Heart right ventricle (tissue), 16 donors: ENCODE measurements around the gene MACROD2. TPM values are rescaled to one million over a fixed set of nuclear protein-coding genes. Genes with fewer than 3 reads are reported as not detected.

Source experiments
- ATAC-seq, 8 donors: fragments of 200-7000 bp; cut with Tn5 transposase; one replicate each; pipeline ENCODE4 v1.9.1; 2020; ENCODE audit warnings: mild to moderate bottlenecking in 8 of 8, moderate library complexity in 8 of 8, moderate number of reproducible peaks in 1 of 8
- DNase-seq, 2 donors: peaks; one replicate each; pipeline ENCODE4 v3.0.0-alpha.2; 2020
- H3K27ac ChIP-seq, 10 donors: fragments of 200-600 bp; sonication (generic) in 2 of 10; one replicate each; pipeline versions ENCODE4 v1.5.0 to v1.8.0; 2020 to 2022; ENCODE audit warnings: mild to moderate bottlenecking in 3 of 10
- H3K27me3 ChIP-seq, 7 donors: fragments of 200-600 bp; one replicate each; pipeline ENCODE4 v1.8.0; 2021 to 2022; ENCODE audit warnings: mild to moderate bottlenecking in 2 of 7
- H3K36me3 ChIP-seq, 9 donors: fragments of 200-600 bp; sonication (generic) in 1 of 9; one replicate each; pipeline versions ENCODE4 v1.5.0 to v1.8.0; 2020 to 2022; ENCODE audit warnings: mild to moderate bottlenecking in 2 of 9
- H3K4me1 ChIP-seq, 9 donors: fragments of 200-600 bp; sonication (generic) in 1 of 9; one replicate each; pipeline versions ENCODE4 v1.5.0 to v1.8.0; 2020 to 2022; ENCODE audit warnings: mild to moderate bottlenecking in 4 of 9
- H3K4me3 ChIP-seq, 10 donors: fragments of 200-600 bp; sonication (generic) in 2 of 10; one replicate each; pipeline versions ENCODE4 v1.5.0 to v1.8.0; 2020 to 2022; ENCODE audit warnings: mild to moderate bottlenecking in 7 of 10, moderate library complexity in 2 of 10
- H3K9me3 ChIP-seq, 11 donors: fragments of 200-600 bp in 10 of 11; sonication (generic) in 2 of 11; one replicate each; pipeline versions ENCODE4 v1.5.0 to v1.8.0; 2013 to 2022; ENCODE audit warnings: mild to moderate bottlenecking in 2 of 11, control low read depth in 1 of 11, moderate library complexity in 1 of 11
- WGBS, 2 donors: extraction: QIAGEN DNeasy Blood & Tissue Kit; methylation state at CpG; one replicate each; pipeline ENCODE4 v1.1.7; 2013; ENCODE audit warnings: inconsistent platforms in 1 of 2; 5-methylcytosine and 5-hydroxymethylcytosine counted together
- intact Hi-C, 10 donors: fragments of 100-400 bp; cut with DNase I; formaldehyde crosslinking; loops; one replicate each; pipeline versions ENCODE4 v1.11.1 to v1.14.2; 2022
- polyA plus RNA-seq, 2 donors: library from polyadenylated mRNA; stranded (reverse); fragments of 200-250 nt; gene quantifications; one replicate each; pipeline ENCODE4 v1.2.3, GENCODE V29; 2013
- total RNA-seq, 10 donors: library from RNA; stranded (reverse); fragmentation: NEBNext Ultra II Directional in 3 of 10; extraction: Animal tissue kit (Norgen Biotek cat#: 25700) in 3 of 10; gene quantifications; one replicate each; pipeline versions ENCODE4 v1.2.1 to v1.2.4, GENCODE V29; 2021 to 2023
- TF ChIP-seq, protein P1 (sequence below), 9 donors: fragments of 200-600 bp; sonication (generic) in 2 of 9; IDR thresholded peaks; one replicate each; pipeline versions ENCODE4 v1.5.0 to v1.8.0; 2021 to 2022; ENCODE audit warnings: antibody characterized with exemption in 9 of 9, mild to moderate bottlenecking in 5 of 9, moderate library complexity in 1 of 9
- donor health status: Arrhythmogenic right ventricular cardiomyopathy.
- donor health status: ischemic (EF 13 %, LVEDD 7.1; RV severe dilation, severe dysfunction).
- donor health status: healthy with polysubstance abuse.
- donor health status: DM: no; HTN: yes; CAD: no.
- donor health status: DM: no; HTN: no; CAD: no.
- donor health status: ischemic (EF 25% LVEDD 6.9; RV normal size, moderate dysfunction).
- donor health status: ischemic (EF 25% LVEDD 5.7; RV mildly dilated, moderate dysfunction).
- donor health status: healthy.
- donor health status: DM: yes; HTN: yes; CAD: no.
- donor health status: Ischemic cardiomyopathy.
- donor health status: ischemic (EF 35%, LVEDD 5.7; RV mildly dilated, moderate dysfunction).
- donor health status: nonischemic (EF 11% LVEDD 7.7; RV severe dilation, severe dysfunction).
- donor health status: DM: yes; HTN: yes; CAD: no.
- donor health status: PGD.
- donor health status: ischemic (EF 29% LVEDD 5.4; RV normal size, mild dysfunction).
- donor health status: nonischemic (EF 23%, LVEDD 6.1; RV moderate dilation, normal function).

MACROD2 gene
- total and polyA plus RNA-seq, 12 donors = 0.28 to 6.4 (median 4.1) TPM

DNA sequence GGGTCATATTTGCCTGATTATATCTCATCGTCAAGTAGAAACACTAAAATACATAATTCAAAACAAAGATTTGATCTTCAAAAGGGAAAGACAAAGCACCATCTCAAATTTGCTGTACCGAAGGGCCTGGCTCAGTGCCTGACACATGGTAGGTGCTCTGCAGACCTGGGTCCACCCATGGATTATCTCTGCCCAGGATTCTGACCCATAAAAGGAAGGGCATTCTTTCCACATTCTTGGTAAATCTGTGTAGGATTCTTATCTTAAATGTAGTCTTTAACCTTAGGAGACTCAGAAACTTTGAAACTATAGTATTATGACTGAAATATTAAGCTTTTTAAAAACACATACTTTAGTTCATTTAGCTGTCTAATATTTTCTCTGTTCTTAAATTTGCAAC is 616.2 kb downstream of the MACROD2 start:
- intact Hi-C loops = no loop called here
- 87 to 91% methylated on average over 2 of the region's 2 CpGs for WGBS, 2 donors
- no peak for ATAC-seq

DNA sequence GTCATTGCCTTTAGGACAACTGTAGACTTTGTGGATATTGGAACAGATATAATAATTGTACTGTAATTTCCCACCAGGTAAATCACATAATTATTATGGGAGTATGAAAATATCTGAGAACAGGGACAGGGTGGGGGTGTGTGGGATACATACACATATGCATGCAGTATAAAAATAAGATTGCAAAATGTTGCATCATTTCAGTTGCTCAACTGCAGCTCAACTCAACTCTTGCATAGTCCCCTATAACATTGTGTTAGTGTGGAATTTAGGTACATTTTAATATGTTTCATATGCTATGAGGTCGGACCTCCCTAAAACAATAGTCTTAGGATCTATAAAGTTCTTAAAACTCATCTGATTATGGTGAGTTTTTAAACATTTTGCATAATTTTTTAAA is 617.1 kb downstream of the MACROD2 start:
- Histone ChIP-seq H3K27me3 (no peaks in the 10 kb centered on the region), H3K27ac (no peak overlapping the region), H3K9me3 (no peaks in the 10 kb centered on the region), H3K4me1 (no peaks in the 10 kb centered on the region), H3K4me3 (no peak overlapping the region), H3K36me3 (no peaks in the 10 kb centered on the region)
- intact Hi-C loops = no loop called here
- 64 to 69% methylated on average over 1 of the region's 1 CpG for WGBS, 2 donors
- DNase-seq (no peak), ATAC-seq (no peak)
- TF ChIP-seq, protein P1, sequence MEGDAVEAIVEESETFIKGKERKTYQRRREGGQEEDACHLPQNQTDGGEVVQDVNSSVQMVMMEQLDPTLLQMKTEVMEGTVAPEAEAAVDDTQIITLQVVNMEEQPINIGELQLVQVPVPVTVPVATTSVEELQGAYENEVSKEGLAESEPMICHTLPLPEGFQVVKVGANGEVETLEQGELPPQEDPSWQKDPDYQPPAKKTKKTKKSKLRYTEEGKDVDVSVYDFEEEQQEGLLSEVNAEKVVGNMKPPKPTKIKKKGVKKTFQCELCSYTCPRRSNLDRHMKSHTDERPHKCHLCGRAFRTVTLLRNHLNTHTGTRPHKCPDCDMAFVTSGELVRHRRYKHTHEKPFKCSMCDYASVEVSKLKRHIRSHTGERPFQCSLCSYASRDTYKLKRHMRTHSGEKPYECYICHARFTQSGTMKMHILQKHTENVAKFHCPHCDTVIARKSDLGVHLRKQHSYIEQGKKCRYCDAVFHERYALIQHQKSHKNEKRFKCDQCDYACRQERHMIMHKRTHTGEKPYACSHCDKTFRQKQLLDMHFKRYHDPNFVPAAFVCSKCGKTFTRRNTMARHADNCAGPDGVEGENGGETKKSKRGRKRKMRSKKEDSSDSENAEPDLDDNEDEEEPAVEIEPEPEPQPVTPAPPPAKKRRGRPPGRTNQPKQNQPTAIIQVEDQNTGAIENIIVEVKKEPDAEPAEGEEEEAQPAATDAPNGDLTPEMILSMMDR (IDR thresholded peaks at IDR 0.05) = no peak

More for the DNA sequence above, 616.2 kb downstream of the MACROD2 start:
- no peak overlapping the region for H3K27ac ChIP-seq
- H3K27me3 ChIP-seq = no peaks in the 10 kb centered on the region
- no peaks in the 10 kb centered on the region for H3K4me1 ChIP-seq
- no peak for DNase-seq
- no peaks in the 10 kb centered on the region for H3K36me3 ChIP-seq
- TF ChIP-seq, protein P1 (IDR thresholded peaks at IDR 0.05) = no peak
- H3K4me3 ChIP-seq = no peak overlapping the region
- H3K9me3 ChIP-seq = no peaks in the 10 kb centered on the region

DNA sequence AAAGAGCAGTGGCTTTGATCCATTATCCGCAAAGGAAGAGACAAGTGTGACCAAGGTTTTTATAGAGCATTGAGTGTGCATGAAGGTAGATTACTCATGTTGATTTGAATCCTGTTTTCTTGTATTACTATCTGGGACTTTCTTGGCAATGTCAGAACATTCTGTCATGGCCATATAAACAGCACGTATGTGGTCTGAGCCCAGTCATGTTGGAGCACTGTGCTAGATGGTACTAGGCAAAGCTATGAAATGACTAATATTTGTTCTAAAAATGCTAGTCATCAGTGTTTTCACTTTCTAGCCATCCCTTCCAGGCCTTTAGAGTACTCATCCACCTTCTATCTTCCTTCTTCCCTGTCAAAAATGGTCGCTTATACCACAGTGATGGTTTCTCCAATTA is 620.7 kb downstream of the MACROD2 start:
- DNase-seq (no peak), ATAC-seq (no peak)
- H3K27ac ChIP-seq = no peak overlapping the region
- H3K4me1 ChIP-seq = no peaks in the 10 kb centered on the region
- TF ChIP-seq, protein P1 (IDR thresholded peaks at IDR 0.05) = no peak
- no peaks in the 10 kb centered on the region for H3K36me3 ChIP-seq
- intact Hi-C loops = no loop called here
- WGBS, 2 donors = 87 to 88% methylated on average over 3 of the region's 3 CpGs
- peaks cover 0 to 4% (median 0%) of the 10 kb centered on the region in 11 donors for H3K9me3 ChIP-seq
- H3K4me3 ChIP-seq = no peak overlapping the region
- H3K27me3 ChIP-seq = no peaks in the 10 kb centered on the region

DNA sequence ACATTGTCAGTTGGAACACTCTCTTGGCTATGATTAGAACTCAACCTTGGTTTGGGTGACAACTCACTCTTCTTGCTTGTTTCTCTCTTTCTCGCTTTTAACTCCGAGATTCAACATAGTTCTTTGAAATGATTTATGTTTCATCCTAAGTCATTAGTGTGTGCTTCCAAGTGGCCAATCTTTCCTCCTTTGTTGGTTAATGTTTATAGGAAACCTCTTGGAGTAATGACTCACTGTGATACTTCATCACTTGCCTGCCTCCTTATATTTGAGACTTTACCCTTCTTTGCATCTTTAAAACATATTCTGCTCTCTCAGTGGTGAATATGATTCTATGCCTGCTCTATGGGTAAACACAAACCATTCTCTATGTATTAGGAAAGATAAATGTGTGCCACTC is 621.8 kb downstream of the MACROD2 start:
- no peak overlapping the region for H3K27ac ChIP-seq
- no peaks in the 10 kb centered on the region for H3K4me1 ChIP-seq
- intact Hi-C loops = no loop called here
- H3K27me3 ChIP-seq = no peaks in the 10 kb centered on the region
- TF ChIP-seq, protein P1 (IDR thresholded peaks at IDR 0.05) = no peak
- ATAC-seq (no peak), DNase-seq (no peak)
- H3K36me3 ChIP-seq = no peaks in the 10 kb centered on the region
- WGBS, 2 donors = 88 to 90% methylated on average over 2 of the region's 2 CpGs
- no peak overlapping the region for H3K4me3 ChIP-seq
- H3K9me3 ChIP-seq = peaks cover 0 to 4% (median 0%) of the 10 kb centered on the region in 11 donors
